Measurements from ENCODE around the gene PRPS1L1.

PRPS1L1 gene

GRCh38 chr7:18027628-18028027 is at the start of gene PRPS1L1:
Gene PRPS1L1 (minus strand): TSS chr7:18027846.
- DNase-seq, result no peak

- no peak for DNase-seq
Observed at GRCh38 chr7:18076461-18076860, 48.8 kb upstream of the PRPS1L1 start.

GRCh38 chr7:18068745-18069144 is 41.1 kb upstream of the PRPS1L1 start:
- no peak for DNase-seq

GRCh38 chr7:18064242-18064838 is 36.7 kb upstream of the PRPS1L1 start:
- DNase-seq, result no peak

- no peak for DNase-seq
Observed at GRCh38 chr7:18063149-18063901, 35.7 kb upstream of the PRPS1L1 start.

DNA sequence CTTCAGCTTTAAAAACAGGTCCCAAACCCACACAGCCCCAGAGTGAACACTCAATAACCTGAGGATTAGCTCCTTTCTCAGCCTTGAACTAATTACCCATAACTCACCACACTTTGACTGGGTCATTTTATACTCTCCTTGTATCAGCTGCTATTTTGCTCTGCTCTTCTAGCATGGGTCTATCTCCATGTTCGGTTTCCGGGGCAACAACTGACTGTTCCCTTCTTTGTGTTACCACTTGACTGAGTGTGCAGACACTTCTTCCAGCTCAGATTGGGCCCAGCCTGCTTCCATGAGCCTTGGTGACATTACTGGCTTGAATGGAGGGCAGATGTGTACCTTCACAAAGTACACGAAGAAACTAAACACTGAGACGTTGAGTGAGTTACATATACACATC is 31.5 kb upstream of the PRPS1L1 start:
- no peak for DNase-seq

GRCh38 chr7:18053941-18054340 is 26.3 kb upstream of the PRPS1L1 start:
- DNase-seq, result no peak

DNA sequence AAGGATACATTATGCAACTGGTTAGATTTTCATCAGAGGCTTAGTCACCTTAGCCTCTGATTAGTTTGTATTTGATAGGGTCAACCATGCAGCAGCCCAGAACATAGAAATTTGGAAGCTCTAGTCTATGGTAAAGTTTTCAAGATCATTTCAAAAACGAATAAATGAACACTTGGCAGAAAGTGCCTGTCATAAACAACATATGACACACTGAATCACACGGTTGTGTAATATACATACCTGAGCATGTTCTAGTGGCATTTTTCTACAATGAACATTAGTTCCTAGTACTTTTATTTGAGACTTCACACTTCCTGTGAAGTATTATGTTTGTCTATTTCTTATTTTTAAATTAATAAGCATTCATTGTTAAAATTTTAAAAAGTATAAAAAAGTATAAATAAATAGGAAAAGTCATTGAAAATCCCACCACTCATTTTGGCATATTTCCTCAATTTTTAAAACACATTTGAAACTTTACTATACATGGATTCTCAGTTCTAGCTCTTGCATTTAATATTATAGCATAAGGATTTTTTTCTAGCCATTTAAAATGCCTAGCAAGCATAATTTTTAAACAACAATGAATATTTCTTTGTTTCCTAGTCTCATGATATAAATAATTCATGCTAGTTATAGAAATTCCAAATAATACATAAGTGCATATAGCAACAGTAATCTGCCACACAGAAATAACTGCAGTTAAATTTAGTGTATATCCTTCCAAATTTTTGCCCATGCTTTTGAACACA is 25.7 kb upstream of the PRPS1L1 start:
- no peak for DNase-seq

DNA sequence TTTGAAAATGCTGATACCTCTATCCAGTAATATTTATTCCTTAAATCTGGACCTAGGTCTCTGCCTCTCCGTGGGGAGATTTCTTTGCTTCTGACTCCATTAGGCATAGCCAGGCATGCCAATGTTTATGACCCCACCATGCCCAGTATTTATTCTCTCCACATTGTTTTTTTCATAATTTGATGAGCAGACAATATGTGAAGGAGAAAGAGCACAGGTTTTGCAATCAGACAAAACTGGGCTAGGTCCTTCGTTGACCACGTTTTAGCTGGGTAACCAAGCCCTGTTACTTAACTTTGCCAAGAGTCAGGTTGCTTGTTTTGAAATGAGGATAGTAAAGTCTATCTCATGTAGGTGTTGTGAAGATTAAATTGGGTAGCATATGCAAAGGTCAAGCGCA is 21.6 kb upstream of the PRPS1L1 start:
- DNase-seq, result no peak

- no peak for DNase-seq
Observed at GRCh38 chr7:18046601-18047000, 19.0 kb upstream of the PRPS1L1 start.

GRCh38 chr7:18045171-18045570 is 17.5 kb upstream of the PRPS1L1 start:
- DNase-seq, result no peak

DNA sequence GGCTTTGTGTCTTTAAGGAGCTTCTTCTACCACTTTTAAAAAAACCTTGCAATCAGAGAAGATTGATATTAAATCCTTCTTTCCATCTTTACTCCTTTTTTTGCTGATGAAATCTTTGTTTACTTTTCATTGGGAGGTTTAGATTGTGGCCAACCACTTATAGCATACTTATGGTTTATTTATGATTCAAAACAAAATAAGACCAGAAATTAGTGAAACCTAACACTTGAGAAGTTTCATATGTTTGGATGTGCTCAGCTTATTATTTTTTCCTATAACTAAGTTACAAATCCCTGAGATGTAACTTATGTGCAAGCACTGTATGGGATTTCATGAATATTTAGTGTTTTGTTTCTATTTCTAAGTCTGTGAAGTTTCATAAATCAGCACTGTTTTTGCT is 13.5 kb upstream of the PRPS1L1 start:
- DNase-seq, result no peak

DNA sequence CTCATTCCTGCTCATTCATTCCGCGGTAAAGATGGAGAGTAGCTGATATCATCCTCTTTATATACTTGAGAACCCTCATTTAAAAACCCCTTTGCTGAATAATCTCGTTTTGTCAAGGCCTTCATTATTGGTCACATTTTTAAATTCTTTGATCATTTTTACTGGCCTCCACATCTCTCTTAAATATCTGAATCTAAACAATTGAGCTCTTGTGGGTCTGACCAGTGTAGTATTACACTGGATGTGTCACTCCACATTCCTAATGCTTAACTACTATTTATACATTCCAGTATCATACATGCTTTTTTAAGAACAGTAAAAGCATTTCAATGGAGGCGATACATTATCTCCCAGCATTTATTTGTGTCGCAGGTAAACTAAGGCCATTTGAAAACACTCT is 12.6 kb upstream of the PRPS1L1 start:
- DNase-seq, result no peak

- DNase-seq, result no peak
Observed at GRCh38 chr7:18038382-18038781, 10.7 kb upstream of the PRPS1L1 start.

GRCh38 chr7:18037609-18038008 is 10.0 kb upstream of the PRPS1L1 start:
- no peak for DNase-seq

DNA sequence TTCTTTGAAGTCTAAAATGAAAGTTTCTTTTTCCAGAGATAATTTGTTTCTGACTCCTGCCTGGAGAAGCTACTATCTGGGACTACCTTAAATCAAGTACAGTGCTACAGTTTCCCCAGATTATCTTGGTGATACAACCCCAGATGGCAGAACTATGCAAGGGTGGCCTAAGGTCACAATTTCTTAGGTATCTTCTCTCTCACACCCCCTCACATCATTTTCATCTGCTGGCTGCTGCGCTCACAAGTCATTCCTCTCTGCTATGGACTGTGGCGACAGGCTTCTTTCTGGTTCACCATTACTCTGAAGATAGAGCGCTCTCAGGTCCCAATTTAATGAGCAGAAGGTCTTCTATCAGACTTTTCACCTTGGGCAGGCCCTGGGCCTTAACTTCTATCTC is 9.1 kb upstream of the PRPS1L1 start:
- DNase-seq, result no peak

GRCh38 chr7:18030758-18031157 is 3.1 kb upstream of the PRPS1L1 start:
- no peak for DNase-seq

GRCh38 chr7:18020138-18020715 is 7.4 kb downstream of the PRPS1L1 start:
- DNase-seq, result no peak

DNA sequence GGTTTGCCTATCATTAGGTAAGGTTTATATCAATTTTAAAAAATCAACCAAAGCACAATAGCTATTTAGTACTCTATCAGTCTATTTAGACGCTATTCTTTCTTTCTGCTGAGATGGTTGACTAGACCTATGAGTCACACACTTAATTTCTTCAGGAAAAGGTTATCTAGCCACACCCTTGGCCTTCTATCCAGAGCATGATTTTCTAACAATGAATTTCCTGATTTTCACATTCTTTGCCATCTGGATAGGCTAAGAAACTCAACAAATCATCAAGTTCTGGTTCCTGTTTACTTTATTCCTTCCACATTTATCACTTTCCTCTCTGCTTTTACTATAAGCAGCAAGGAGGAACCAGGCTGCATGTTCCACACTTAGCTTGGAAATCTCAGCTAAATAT is 8.1 kb downstream of the PRPS1L1 start:
- DNase-seq, result no peak

- DNase-seq, result no peak
Observed at GRCh38 chr7:18018296-18019215, 9.1 kb downstream of the PRPS1L1 start.

DNA sequence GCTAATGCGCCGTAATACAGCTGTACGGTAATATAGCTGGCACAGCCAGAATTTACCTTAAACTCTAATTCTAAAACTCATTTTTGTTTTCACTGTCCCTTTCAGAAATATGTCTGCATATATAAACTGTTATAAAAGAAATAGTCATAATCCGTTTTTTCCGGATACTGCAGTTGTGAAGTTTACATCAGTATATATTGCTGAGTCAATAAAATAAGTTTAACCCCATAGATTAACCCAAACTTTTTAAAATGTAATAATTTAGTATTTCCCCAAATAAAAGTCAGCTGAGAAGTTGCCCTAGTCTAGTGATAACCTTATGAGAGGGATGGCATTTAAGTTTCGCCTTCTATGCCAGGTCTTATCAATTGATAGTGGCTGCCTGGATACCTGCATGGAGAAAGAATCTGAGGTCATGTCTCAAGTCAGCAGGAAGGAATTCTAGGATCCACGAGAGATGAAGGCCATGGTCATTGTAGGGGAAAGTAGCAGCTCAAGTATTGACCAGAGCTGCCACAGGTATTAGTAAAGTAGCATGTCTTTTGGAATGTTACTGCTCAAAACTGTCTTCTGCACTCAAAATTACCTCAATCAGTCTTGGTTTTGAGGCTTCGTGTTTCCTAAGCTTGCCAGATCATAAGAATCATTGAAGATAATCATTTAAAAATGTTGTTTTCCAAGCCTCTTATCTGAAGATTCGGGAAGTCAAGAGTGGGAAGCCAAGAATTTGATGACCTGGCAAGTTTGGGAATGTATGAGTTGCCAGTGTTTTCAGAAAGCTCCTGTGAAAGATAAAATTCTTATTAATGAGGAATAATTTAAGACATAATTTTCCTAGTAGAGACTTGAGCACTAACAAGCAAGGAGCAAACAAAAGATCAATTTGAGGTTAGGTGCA is 10.8 kb downstream of the PRPS1L1 start:
- no peak for DNase-seq

- DNase-seq, result no peak
Observed at GRCh38 chr7:18013936-18014335, 13.7 kb downstream of the PRPS1L1 start.
